OCI-LY1 (cell line): ENCODE results near the gene PLPP1.

Source experiments
- EZH2 ChIP-seq: fragments of 200-600 bp; sonication (generic), shearing (Covaris generic); IDR thresholded peaks from 2 replicates; pipeline ENCODE4 v1.8.0; 2017; ENCODE audit warnings: borderline replicate concordance, mixed run types, mild to moderate bottlenecking, antibody characterized with exemption, low read length, moderate library complexity, mixed read lengths
- TF ChIP-seq, protein P1 (sequence below): fragments of 200-600 bp; sonication (generic), shearing (Covaris generic); IDR thresholded peaks from 2 replicates; pipeline ENCODE4 v1.5.1; 2017; ENCODE audit warnings: mild to moderate bottlenecking, antibody characterized with exemption, low read length, moderate library complexity, mixed read lengths

DNA sequence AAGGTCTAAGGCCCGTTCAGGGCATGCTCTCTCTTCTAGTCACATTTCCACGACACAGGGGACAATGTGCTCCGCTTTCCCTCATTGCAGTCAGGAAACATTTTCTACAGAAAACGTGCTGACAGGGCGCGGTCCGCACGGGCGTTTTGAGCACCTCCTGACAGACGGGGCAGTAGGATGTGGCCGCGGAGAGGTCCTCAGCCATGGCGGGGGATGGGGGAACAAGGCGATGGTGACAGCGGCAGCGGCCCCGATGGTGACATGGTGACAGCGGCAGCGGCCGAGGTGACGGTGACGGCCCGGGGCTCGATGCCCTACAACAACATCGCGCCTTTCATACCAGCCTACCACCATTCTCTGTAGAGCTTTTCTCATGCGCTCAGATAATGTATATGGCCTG is 4.1 kb downstream of the PLPP1 start:
- no peak for TF ChIP-seq EZH2
- TF ChIP-seq, protein P1, sequence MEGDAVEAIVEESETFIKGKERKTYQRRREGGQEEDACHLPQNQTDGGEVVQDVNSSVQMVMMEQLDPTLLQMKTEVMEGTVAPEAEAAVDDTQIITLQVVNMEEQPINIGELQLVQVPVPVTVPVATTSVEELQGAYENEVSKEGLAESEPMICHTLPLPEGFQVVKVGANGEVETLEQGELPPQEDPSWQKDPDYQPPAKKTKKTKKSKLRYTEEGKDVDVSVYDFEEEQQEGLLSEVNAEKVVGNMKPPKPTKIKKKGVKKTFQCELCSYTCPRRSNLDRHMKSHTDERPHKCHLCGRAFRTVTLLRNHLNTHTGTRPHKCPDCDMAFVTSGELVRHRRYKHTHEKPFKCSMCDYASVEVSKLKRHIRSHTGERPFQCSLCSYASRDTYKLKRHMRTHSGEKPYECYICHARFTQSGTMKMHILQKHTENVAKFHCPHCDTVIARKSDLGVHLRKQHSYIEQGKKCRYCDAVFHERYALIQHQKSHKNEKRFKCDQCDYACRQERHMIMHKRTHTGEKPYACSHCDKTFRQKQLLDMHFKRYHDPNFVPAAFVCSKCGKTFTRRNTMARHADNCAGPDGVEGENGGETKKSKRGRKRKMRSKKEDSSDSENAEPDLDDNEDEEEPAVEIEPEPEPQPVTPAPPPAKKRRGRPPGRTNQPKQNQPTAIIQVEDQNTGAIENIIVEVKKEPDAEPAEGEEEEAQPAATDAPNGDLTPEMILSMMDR: no peak
